GM18867 (cell line): ENCODE data around the gene DISC1.
"Not testable (repeated sequence)": the region's sequence is repeated elsewhere in the genome, so short reads cannot be mapped to it uniquely, and the experiment has no call there.

Source experiments
- ATAC-seq: cut with Tn5 transposase; IDR thresholded peaks from one replicate; pipeline ENCODE4 v1.9.1; 2021; ENCODE audit warnings: mild to moderate bottlenecking, moderate library complexity; ENCODE audit not compliant: unreplicated experiment

The DISC1 gene

GRCh38 chr1:231605149-231606100 lies 21.2 kb upstream of the DISC1 start:
- ATAC-seq: no peak

DNA sequence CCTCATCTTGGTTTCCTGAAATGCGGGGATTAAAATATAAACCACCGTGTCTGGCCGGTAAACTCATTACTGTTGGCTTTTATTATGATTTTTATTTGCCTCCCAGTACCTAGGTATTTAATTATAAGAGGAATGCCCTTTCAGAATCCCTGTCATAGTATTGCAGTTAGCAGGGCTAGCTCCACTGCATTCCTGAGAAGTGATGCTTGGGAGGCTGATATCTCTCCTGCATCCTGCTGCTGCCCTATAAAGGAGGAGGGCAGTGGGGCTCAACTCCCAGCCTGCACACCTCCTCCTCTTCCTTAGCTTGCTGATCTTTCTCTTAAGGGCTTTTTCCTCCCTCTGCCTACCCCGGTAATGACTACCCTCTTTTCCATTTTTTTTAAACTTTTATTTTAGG lies 19.9 kb upstream of the DISC1 start:
- no peak for ATAC-seq

DNA sequence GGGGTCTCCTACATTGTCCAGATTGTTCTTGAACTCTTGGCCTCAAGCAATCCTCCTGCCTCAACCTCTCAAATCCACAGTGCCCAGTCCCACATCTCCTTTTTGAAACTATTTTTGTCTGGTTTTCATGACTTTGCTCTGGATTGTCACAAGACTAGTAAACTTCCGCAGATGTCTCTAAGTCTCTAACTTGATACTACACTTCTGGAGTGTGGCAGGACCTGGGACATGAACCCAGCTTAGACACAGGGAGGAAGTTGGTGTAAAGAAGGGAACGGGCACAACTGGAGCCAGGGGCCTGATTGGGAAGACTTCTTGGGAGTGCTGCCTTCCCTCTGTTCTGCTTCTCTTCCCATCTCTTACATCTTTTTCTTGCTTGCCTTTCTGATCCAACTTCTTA lies 16.2 kb upstream of the DISC1 start:
- ATAC-seq: no peak

GRCh38 chr1:231611111-231611510 lies 15.5 kb upstream of the DISC1 start:
- no peak for ATAC-seq

GRCh38 chr1:231611851-231612250 lies 14.7 kb upstream of the DISC1 start:
- no peak for ATAC-seq

DNA sequence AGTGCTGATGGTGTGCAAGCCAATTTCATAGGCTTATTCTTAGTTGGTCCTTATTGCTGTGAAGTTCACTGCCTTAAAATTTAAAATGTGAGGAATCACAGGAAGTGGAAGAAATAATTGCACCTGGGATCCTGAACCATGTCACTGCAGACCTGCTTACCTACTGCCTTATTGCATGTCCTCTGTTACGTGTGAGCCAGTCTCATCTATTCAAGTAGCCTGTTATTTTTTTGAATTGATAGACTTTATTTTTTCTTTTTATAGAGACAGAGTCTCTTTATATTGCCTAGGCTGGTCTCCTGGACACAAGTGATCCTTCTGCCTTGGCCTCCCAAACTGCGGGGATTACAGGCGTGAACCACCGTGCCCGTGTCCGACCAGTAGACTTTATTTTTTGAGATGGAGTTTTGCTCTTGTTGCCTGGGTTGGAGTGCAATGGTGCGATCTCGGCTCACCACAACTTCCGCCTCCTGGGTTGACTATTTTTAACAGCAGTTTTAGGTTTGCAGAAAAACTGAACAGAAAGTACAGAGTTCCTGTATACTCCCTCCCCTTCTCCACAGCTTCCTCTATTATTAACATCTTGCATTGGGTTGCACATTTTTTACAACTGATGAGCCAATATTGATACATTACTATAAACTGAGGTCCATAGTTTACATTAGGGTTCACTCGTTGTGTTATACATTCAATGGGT lies 14.0 kb upstream of the DISC1 start:
- peak; percentile 97 for ATAC-seq

- no peak for ATAC-seq
These were observed 12.9 kb upstream of the DISC1 start for GRCh38 chr1:231613419-231614349.

DNA sequence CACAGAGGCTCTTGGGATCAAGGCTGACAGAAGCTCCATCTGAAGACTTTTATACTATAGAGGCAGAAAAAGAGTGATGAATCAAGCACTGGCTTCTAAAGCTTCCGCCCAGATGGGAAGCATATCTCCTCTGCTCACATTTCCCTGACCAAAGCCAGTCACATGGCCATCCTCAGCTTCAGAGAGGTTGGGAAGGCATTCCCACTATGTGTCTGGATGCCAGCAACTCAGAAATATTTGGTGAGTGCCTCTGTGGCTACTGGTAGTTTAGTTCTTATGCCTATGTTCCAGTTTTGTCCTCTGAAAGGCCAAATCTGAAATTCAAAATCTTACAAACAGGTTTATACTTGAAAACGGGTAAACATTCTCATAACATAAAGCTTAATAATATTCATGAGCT lies 9.9 kb upstream of the DISC1 start:
- ATAC-seq: no peak

DNA sequence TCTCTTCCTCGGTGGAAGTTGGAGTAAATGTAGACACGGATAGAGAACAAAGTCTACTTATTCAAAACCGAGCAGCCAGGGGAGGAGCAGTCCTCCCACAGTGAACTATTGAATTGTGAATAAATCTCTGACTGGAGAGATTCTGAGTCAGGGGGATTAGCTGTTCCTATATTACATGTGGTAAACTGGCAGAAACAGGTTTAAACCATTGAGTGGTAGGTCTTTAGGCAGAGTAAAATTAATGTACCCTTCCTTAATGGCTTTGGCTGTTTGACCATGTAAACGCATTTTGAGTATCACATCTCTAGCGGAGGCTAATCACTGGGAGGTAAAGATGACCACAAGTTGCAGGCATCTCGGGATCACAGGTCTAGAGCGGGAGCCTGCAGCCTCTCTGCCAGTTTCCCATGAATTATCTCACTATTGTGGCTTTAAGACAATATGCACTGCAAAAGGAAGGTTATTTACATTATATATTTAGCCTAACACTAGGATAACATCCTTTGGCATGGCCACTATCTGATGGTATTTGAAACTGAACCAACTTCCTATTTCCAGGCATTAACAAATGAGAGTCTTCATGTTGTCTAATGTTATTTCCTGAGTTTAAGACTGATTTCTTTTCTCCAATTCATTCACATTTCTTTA lies 7.9 kb upstream of the DISC1 start:
- ATAC-seq: no peak

GRCh38 chr1:231619257-231619634 lies 7.3 kb upstream of the DISC1 start:
- no peak for ATAC-seq

GRCh38 chr1:231625042-231625441 lies 1.5 kb upstream of the DISC1 start:
- not testable (repeated sequence) for ATAC-seq

- no peak for ATAC-seq
These were observed 535 bp upstream of the DISC1 start for GRCh38 chr1:231625975-231626534.

GRCh38 chr1:231626951-231627614 lies 493 bp downstream of the DISC1 start:
- no peak for ATAC-seq

GRCh38 chr1:231628207-231628876 lies 1.8 kb downstream of the DISC1 start:
- ATAC-seq: no peak

- ATAC-seq: no peak
These were observed 2.5 kb downstream of the DISC1 start for GRCh38 chr1:231629132-231629531.

- no peak for ATAC-seq
These were observed 4.1 kb downstream of the DISC1 start for GRCh38 chr1:231630558-231631205.

- ATAC-seq: no peak
These were observed 5.1 kb downstream of the DISC1 start for GRCh38 chr1:231631717-231632116.

DNA sequence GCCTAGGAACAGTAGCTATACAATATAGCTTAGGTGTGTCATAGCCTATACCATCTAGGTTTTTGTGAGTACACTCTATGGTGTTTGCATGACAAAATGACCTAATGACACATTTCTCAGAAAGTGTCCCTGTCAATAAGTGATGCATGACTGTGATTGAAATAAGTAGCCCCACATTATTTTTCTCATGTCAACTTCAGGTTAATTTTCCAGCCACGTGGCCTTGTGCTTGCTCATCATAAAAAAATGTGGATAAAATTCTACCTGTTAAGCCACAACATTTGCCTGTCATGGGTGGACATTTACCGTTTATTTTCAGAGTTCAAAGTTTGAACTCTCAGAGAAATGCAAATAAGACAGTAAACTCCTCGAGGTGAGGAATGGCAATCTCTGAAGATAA lies 5.5 kb downstream of the DISC1 start:
- no peak for ATAC-seq
